PFSK-1 (cell line): ENCODE results near the gene ENAM.

Experiments
- FOXP2 ChIP-seq: optimal IDR thresholded peaks from 2 replicates; pipeline ENCODE3; 2011; ENCODE audit warnings: borderline replicate concordance, control low read depth, inconsistent platforms; ENCODE audit not compliant: insufficient read depth; ENCODE audit errors: extremely low read length, extremely low read depth
- POLR2AphosphoS5 ChIP-seq: IDR thresholded peaks from 2 replicates; pipeline ENCODE4 v1.6.1; 2012; ENCODE audit warnings: low read depth, mild to moderate bottlenecking, control low read depth, low read length, moderate library complexity
- REST ChIP-seq, 2 experiments: IDR thresholded peaks; 2 replicates each; pipeline versions ENCODE4 v1.6.1 to v1.8.0; 2011 to 2012; ENCODE audit warnings: low read depth in 2 of 2, low read length in 2 of 2, control low read depth in 1 of 2, inconsistent platforms in 1 of 2, mild to moderate bottlenecking in 1 of 2, moderate library complexity in 1 of 2; ENCODE audit not compliant: insufficient read depth in 1 of 2
- SIN3A ChIP-seq: IDR thresholded peaks from 2 replicates; pipeline ENCODE4 v1.6.1; 2012; ENCODE audit warnings: mild to moderate bottlenecking, low read length, moderate library complexity, borderline replicate concordance; ENCODE audit not compliant: insufficient read depth
- TAF1 ChIP-seq: IDR thresholded peaks from 2 replicates; pipeline ENCODE4 v1.6.1; 2012; ENCODE audit warnings: low read length, control low read depth, borderline replicate concordance; ENCODE audit not compliant: insufficient read depth

The ENAM gene

GRCh38 chr4:70613306-70614183 is 15.0 kb upstream of the ENAM start:
- TF ChIP-seq FOXP2 (no peak), POLR2AphosphoS5 (no peak), REST (IDR thresholded peaks at IDR 0.05; ENCODE audit: insufficient read depth in 1 of 2, low read depth in 2 of 2, low read length in 2 of 2) (no peak), TAF1 (no peak), SIN3A (no peak)

GRCh38 chr4:70614184-70614555 is 14.4 kb upstream of the ENAM start:
- TF ChIP-seq POLR2AphosphoS5 (no peak), FOXP2 (no peak), REST (IDR thresholded peaks at IDR 0.05; ENCODE audit: insufficient read depth in 1 of 2, low read depth in 2 of 2, low read length in 2 of 2) (no peak), SIN3A (no peak), TAF1 (no peak)

- no peak for TF ChIP-seq SIN3A
- TF ChIP-seq POLR2AphosphoS5: no peak
- TF ChIP-seq FOXP2: no peak
- no peak for TF ChIP-seq TAF1
- no peak for TF ChIP-seq REST (IDR thresholded peaks at IDR 0.05; ENCODE audit: insufficient read depth in 1 of 2, low read depth in 2 of 2, low read length in 2 of 2)
Measured at GRCh38 chr4:70619288-70619687, 9.3 kb upstream of the ENAM start.

GRCh38 chr4:70619778-70620177 is 8.8 kb upstream of the ENAM start:
- TF ChIP-seq TAF1: no peak
- no peak for TF ChIP-seq REST (IDR thresholded peaks at IDR 0.05; ENCODE audit: insufficient read depth in 1 of 2, low read depth in 2 of 2, low read length in 2 of 2)
- TF ChIP-seq POLR2AphosphoS5: no peak
- TF ChIP-seq FOXP2: no peak
- TF ChIP-seq SIN3A: no peak
